RWPE2 (cell line): ENCODE results near the gene LRRC8C.

Source experiments
- ATAC-seq: fragments of 200-7000 bp; cut with Tn5 transposase; 3 replicates; pipeline ENCODE4 v1.9.1; 2021; ENCODE audit warnings: low read depth
- DNase-seq: peaks from one replicate; pipeline ENCODE4 v3.0.0-alpha.2; 2020; ENCODE audit warnings: low spot score
- H3K27ac ChIP-seq: fragments of 450-650 bp; 2 replicates; pipeline ENCODE4 v1.5.1; 2017; ENCODE audit warnings: mild to moderate bottlenecking; ENCODE audit not compliant: poor library complexity, severe bottlenecking
- H3K27me3 ChIP-seq: fragments of 250-450 bp; sonication (Bioruptor Pico); 2 replicates; pipeline ENCODE4 v1.5.1; 2021; ENCODE audit warnings: mild to moderate bottlenecking, moderate library complexity; ENCODE audit not compliant: insufficient read depth, poor library complexity, severe bottlenecking
- H3K36me3 ChIP-seq: fragments of 250-450 bp; sonication (Bioruptor Pico); 2 replicates; pipeline ENCODE4 v1.5.1; 2020; ENCODE audit warnings: low read depth, mild to moderate bottlenecking, moderate library complexity
- H3K4me1 ChIP-seq: fragments of 250-450 bp; sonication (Bioruptor Pico); 2 replicates; pipeline ENCODE4 v1.5.1; 2021; ENCODE audit warnings: mild to moderate bottlenecking, moderate library complexity; ENCODE audit not compliant: insufficient read depth, poor library complexity, severe bottlenecking
- H3K4me3 ChIP-seq: fragments of 250-450 bp; sonication (Bioruptor Pico); 2 replicates; pipeline ENCODE4 v1.5.1; 2021; ENCODE audit warnings: mild to moderate bottlenecking, moderate library complexity; ENCODE audit not compliant: severe bottlenecking
- H3K9me3 ChIP-seq: fragments of 250-450 bp; sonication (Bioruptor Pico); 2 replicates; pipeline ENCODE4 v1.5.1; 2021; ENCODE audit warnings: mild to moderate bottlenecking, moderate library complexity; ENCODE audit not compliant: severe bottlenecking
- CTCF ChIP-seq: fragments of 450-650 bp; IDR thresholded peaks from one replicate; pipeline ENCODE4 v1.5.1; 2017; ENCODE audit warnings: mild to moderate bottlenecking, moderate library complexity; ENCODE audit not compliant: poor library complexity, severe bottlenecking

LRRC8C gene

GRCh38 chr1:89737985-89738510, 105.1 kb downstream of the LRRC8C start:
- Histone ChIP-seq H3K36me3 (no peaks in the 10 kb centered on the region), H3K9me3 (no peaks in the 10 kb centered on the region), H3K4me1 (no peaks in the 10 kb centered on the region), H3K27ac (no peak overlapping the region), H3K4me3 (no peak overlapping the region), H3K27me3 (no peaks in the 10 kb centered on the region)
- ATAC-seq (no peak), DNase-seq (no peak)
- TF ChIP-seq CTCF: no peak

GRCh38 chr1:89739013-89739843, 106.3 kb downstream of the LRRC8C start:
- no peaks in the 10 kb centered on the region for H3K9me3 ChIP-seq
- ATAC-seq: peak; percentile 90
- no peak overlapping the region for H3K4me3 ChIP-seq
- no peaks in the 10 kb centered on the region for H3K36me3 ChIP-seq
- H3K4me1 ChIP-seq: no peaks in the 10 kb centered on the region
- H3K27me3 ChIP-seq: no peaks in the 10 kb centered on the region
- H3K27ac ChIP-seq: peak overlapping the region; percentile 32
- DNase-seq: no peak
- no peak for TF ChIP-seq CTCF

GRCh38 chr1:89739844-89740216, 106.9 kb downstream of the LRRC8C start:
- H3K27ac ChIP-seq: peak overlapping the region; percentile 32
- H3K4me1 ChIP-seq: no peaks in the 10 kb centered on the region
- DNase-seq (no peak), ATAC-seq (no peak)
- no peaks in the 10 kb centered on the region for H3K9me3 ChIP-seq
- no peak overlapping the region for H3K4me3 ChIP-seq
- no peak for TF ChIP-seq CTCF
- no peaks in the 10 kb centered on the region for H3K36me3 ChIP-seq
- no peaks in the 10 kb centered on the region for H3K27me3 ChIP-seq

- TF ChIP-seq CTCF: no peak
- H3K9me3 ChIP-seq: no peaks in the 10 kb centered on the region
- H3K4me3 ChIP-seq: no peak overlapping the region
- ATAC-seq (no peak), DNase-seq (no peak)
- no peak overlapping the region for H3K27ac ChIP-seq
- H3K27me3 ChIP-seq: no peaks in the 10 kb centered on the region
- no peaks in the 10 kb centered on the region for H3K4me1 ChIP-seq
- H3K36me3 ChIP-seq: no peaks in the 10 kb centered on the region
Observed at GRCh38 chr1:89743788-89744187, 110.9 kb downstream of the LRRC8C start.
